GM12891 (cell line): ENCODE data around the gene CCT5.

ENCODE experiments used
- PAX5 ChIP-seq: IDR thresholded peaks from 2 replicates; pipeline ENCODE4 v1.6.1; 2011; ENCODE audit warnings: low read length, moderate library complexity, mild to moderate bottlenecking; ENCODE audit not compliant: insufficient read depth, severe bottlenecking
- POLR2A ChIP-seq: IDR thresholded peaks from 2 replicates; pipeline ENCODE4 v1.6.1; 2011; ENCODE audit warnings: low read depth, low read length, control low read depth
- POLR2AphosphoS5 ChIP-seq: IDR thresholded peaks from 2 replicates; pipeline ENCODE4 v1.6.1; 2011; ENCODE audit warnings: low read depth, low read length, control low read depth
- POU2F2 ChIP-seq: IDR thresholded peaks from 2 replicates; pipeline ENCODE4 v1.6.1; 2011; ENCODE audit warnings: low read depth, mild to moderate bottlenecking, control low read depth, low read length, moderate library complexity
- SPI1 ChIP-seq: IDR thresholded peaks from 2 replicates; pipeline ENCODE4 v1.6.1; 2011; ENCODE audit warnings: low read depth, low read length, control low read depth
- TAF1 ChIP-seq: IDR thresholded peaks from 2 replicates; pipeline ENCODE4 v1.6.1; 2011; ENCODE audit warnings: low read depth, low read length, control low read depth

GRCh38 chr5:10306114-10306513 lies 56.0 kb downstream of the CCT5 start:
- TF ChIP-seq SPI1 = no peak
- TF ChIP-seq POLR2AphosphoS5 = no peak
- no peak for TF ChIP-seq TAF1
- TF ChIP-seq POLR2A = no peak
- no peak for TF ChIP-seq PAX5
- no peak for TF ChIP-seq POU2F2
